ENCODE results near the gene RERGL. TPM values are rescaled to one million over a fixed set of nuclear protein-coding genes. Genes with fewer than 3 reads are reported as not detected.

Gene RERGL
- total RNA-seq, 1 experiment from 2014 or later = not detected

- no peak overlapping the region for H3K9ac ChIP-seq (ENCODE audit: low read length)
- H3K4me2 ChIP-seq (ENCODE audit: low read depth, low read length, poor library complexity, severe bottlenecking) = no peak overlapping the region
- no peak overlapping the region for H3K27ac ChIP-seq (ENCODE audit: low read length)
- no peaks in the 10 kb centered on the region for H4K20me1 ChIP-seq (ENCODE audit: insufficient read depth, low read depth, low read length)
- no peaks in the 10 kb centered on the region for H3K4me1 ChIP-seq (ENCODE audit: low read length)
- H2AFZ ChIP-seq (ENCODE audit: low read length) = no peak overlapping the region
- H3K4me3 ChIP-seq (ENCODE audit: low read length) = no peak overlapping the region
- H3K79me2 ChIP-seq (ENCODE audit: low read length) = no peaks in the 10 kb centered on the region
- no peaks in the 10 kb centered on the region for H3K36me3 ChIP-seq (ENCODE audit: insufficient read depth, low read length)
- no peak for DNase-seq
- peaks cover 19% of the 10 kb centered on the region for H3K9me3 ChIP-seq (ENCODE audit: low read length)
- no peaks in the 10 kb centered on the region for H3K9me2 ChIP-seq (replicated peaks; ENCODE audit: insufficient read depth, low read length)
- H3K27me3 ChIP-seq (ENCODE audit: low read length) = no peaks in the 10 kb centered on the region
Observed at GRCh38 chr12:18101043-18101442, 11.1 kb upstream of the RERGL start.

- H3K4me1 ChIP-seq (ENCODE audit: low read length) = no peaks in the 10 kb centered on the region
Observed at GRCh38 chr12:18084080-18084479, 5.9 kb downstream of the RERGL start.

GRCh38 chr12:18079541-18080246 lies 10.3 kb downstream of the RERGL start:
- H3K27ac ChIP-seq (ENCODE audit: low read length) = no peak overlapping the region
- no peaks in the 10 kb centered on the region for H3K36me3 ChIP-seq (ENCODE audit: insufficient read depth, low read length)
- H3K9me2 ChIP-seq (replicated peaks; ENCODE audit: insufficient read depth, low read length) = no peaks in the 10 kb centered on the region
- DNase-seq = no peak
- no peak overlapping the region for H2AFZ ChIP-seq (ENCODE audit: low read length)
- no peak overlapping the region for H3K9ac ChIP-seq (ENCODE audit: low read length)
- no peaks in the 10 kb centered on the region for H4K20me1 ChIP-seq (ENCODE audit: insufficient read depth, low read depth, low read length)
- no peaks in the 10 kb centered on the region for H3K79me2 ChIP-seq (ENCODE audit: low read length)
- no peaks in the 10 kb centered on the region for H3K27me3 ChIP-seq (ENCODE audit: low read length)
- no peaks in the 10 kb centered on the region for H3K4me1 ChIP-seq (ENCODE audit: low read length)
- H3K4me2 ChIP-seq (ENCODE audit: low read depth, low read length, poor library complexity, severe bottlenecking) = no peak overlapping the region
- H3K9me3 ChIP-seq (ENCODE audit: low read length) = peaks cover 14% of the 10 kb centered on the region
- no peak overlapping the region for H3K4me3 ChIP-seq (ENCODE audit: low read length)

More at GRCh38 chr12:18084080-18084479, 5.9 kb downstream of the RERGL start:
- no peak for DNase-seq
- no peak overlapping the region for H3K4me2 ChIP-seq (ENCODE audit: low read depth, low read length, poor library complexity, severe bottlenecking)
- no peak overlapping the region for H3K9ac ChIP-seq (ENCODE audit: low read length)
- H2AFZ ChIP-seq (ENCODE audit: low read length) = no peak overlapping the region
- H3K27me3 ChIP-seq (ENCODE audit: low read length) = no peaks in the 10 kb centered on the region
- H3K9me2 ChIP-seq (replicated peaks; ENCODE audit: insufficient read depth, low read length) = no peaks in the 10 kb centered on the region
- H3K27ac ChIP-seq (ENCODE audit: low read length) = no peak overlapping the region
- no peaks in the 10 kb centered on the region for H4K20me1 ChIP-seq (ENCODE audit: insufficient read depth, low read depth, low read length)
- no peaks in the 10 kb centered on the region for H3K36me3 ChIP-seq (ENCODE audit: insufficient read depth, low read length)
- H3K4me3 ChIP-seq (ENCODE audit: low read length) = no peak overlapping the region
- H3K9me3 ChIP-seq (ENCODE audit: low read length) = peaks cover 14% of the 10 kb centered on the region
- no peaks in the 10 kb centered on the region for H3K79me2 ChIP-seq (ENCODE audit: low read length)

- no peak overlapping the region for H2AFZ ChIP-seq (ENCODE audit: low read length)
Observed at GRCh38 chr12:18074001-18074400, 16.0 kb downstream of the RERGL start.

GRCh38 chr12:18072723-18073122 lies 17.3 kb downstream of the RERGL start:
- no peaks in the 10 kb centered on the region for H3K79me2 ChIP-seq (ENCODE audit: low read length)
- peaks cover 5% of the 10 kb centered on the region; the same call in 1 of the 2 replicates for H3K9me3 ChIP-seq (ENCODE audit: low read length)
- H3K9ac ChIP-seq (ENCODE audit: low read length) = no peak overlapping the region
- no peaks in the 10 kb centered on the region for H4K20me1 ChIP-seq (ENCODE audit: insufficient read depth, low read depth, low read length)
- no peak for DNase-seq
- no peaks in the 10 kb centered on the region for H3K36me3 ChIP-seq (ENCODE audit: insufficient read depth, low read length)
- no peak overlapping the region for H2AFZ ChIP-seq (ENCODE audit: low read length)
- no peaks in the 10 kb centered on the region for H3K27me3 ChIP-seq (ENCODE audit: low read length)
- H3K9me2 ChIP-seq (replicated peaks; ENCODE audit: insufficient read depth, low read length) = no peaks in the 10 kb centered on the region
- H3K4me1 ChIP-seq (ENCODE audit: low read length) = no peaks in the 10 kb centered on the region
- H3K4me3 ChIP-seq (ENCODE audit: low read length) = no peak overlapping the region
- H3K27ac ChIP-seq (ENCODE audit: low read length) = no peak overlapping the region
- no peak overlapping the region for H3K4me2 ChIP-seq (ENCODE audit: low read depth, low read length, poor library complexity, severe bottlenecking)

More at GRCh38 chr12:18074001-18074400, 16.0 kb downstream of the RERGL start:
- Histone ChIP-seq H3K27me3 (ENCODE audit: low read length) (no peaks in the 10 kb centered on the region), H3K9me3 (ENCODE audit: low read length) (peaks cover 5% of the 10 kb centered on the region; the same call in 1 of the 2 replicates), H3K4me3 (ENCODE audit: low read length) (no peak overlapping the region), H3K4me2 (ENCODE audit: low read depth, low read length, poor library complexity, severe bottlenecking) (no peak overlapping the region), H4K20me1 (ENCODE audit: insufficient read depth, low read depth, low read length) (no peaks in the 10 kb centered on the region), H3K9ac (ENCODE audit: low read length) (no peak overlapping the region), H3K27ac (ENCODE audit: low read length) (no peak overlapping the region), H3K36me3 (ENCODE audit: insufficient read depth, low read length) (no peaks in the 10 kb centered on the region), H3K4me1 (ENCODE audit: low read length) (no peaks in the 10 kb centered on the region), H3K9me2 (replicated peaks; ENCODE audit: insufficient read depth, low read length) (no peaks in the 10 kb centered on the region), H3K79me2 (ENCODE audit: low read length) (no peaks in the 10 kb centered on the region)
- no peak for DNase-seq

- Histone ChIP-seq H3K36me3 (ENCODE audit: insufficient read depth, low read length) (no peaks in the 10 kb centered on the region), H3K9me2 (replicated peaks; ENCODE audit: insufficient read depth, low read length) (no peaks in the 10 kb centered on the region), H3K4me1 (ENCODE audit: low read length) (no peaks in the 10 kb centered on the region)
Observed at GRCh38 chr12:18071336-18071735, 18.7 kb downstream of the RERGL start.

GRCh38 chr12:18068355-18068754 lies 21.6 kb downstream of the RERGL start:
- no peak for DNase-seq
- Histone ChIP-seq H3K9ac (ENCODE audit: low read length) (no peak overlapping the region), H3K9me3 (ENCODE audit: low read length) (peaks cover 11% of the 10 kb centered on the region), H3K27me3 (ENCODE audit: low read length) (no peaks in the 10 kb centered on the region), H3K4me2 (ENCODE audit: low read depth, low read length, poor library complexity, severe bottlenecking) (no peak overlapping the region), H3K4me3 (ENCODE audit: low read length) (no peak overlapping the region), H3K4me1 (ENCODE audit: low read length) (no peaks in the 10 kb centered on the region), H2AFZ (ENCODE audit: low read length) (no peak overlapping the region), H3K79me2 (ENCODE audit: low read length) (no peaks in the 10 kb centered on the region), H3K36me3 (ENCODE audit: insufficient read depth, low read length) (no peaks in the 10 kb centered on the region), H4K20me1 (ENCODE audit: insufficient read depth, low read depth, low read length) (no peaks in the 10 kb centered on the region), H3K27ac (ENCODE audit: low read length) (no peak overlapping the region), H3K9me2 (replicated peaks; ENCODE audit: insufficient read depth, low read length) (no peaks in the 10 kb centered on the region)

More at GRCh38 chr12:18071336-18071735, 18.7 kb downstream of the RERGL start:
- Histone ChIP-seq H4K20me1 (ENCODE audit: insufficient read depth, low read depth, low read length) (no peaks in the 10 kb centered on the region), H3K79me2 (ENCODE audit: low read length) (no peaks in the 10 kb centered on the region), H3K27ac (ENCODE audit: low read length) (no peak overlapping the region), H2AFZ (ENCODE audit: low read length) (no peak overlapping the region), H3K9me3 (ENCODE audit: low read length) (no peaks in the 10 kb centered on the region; the same call in 1 of the 2 replicates), H3K27me3 (ENCODE audit: low read length) (no peaks in the 10 kb centered on the region), H3K9ac (ENCODE audit: low read length) (no peak overlapping the region), H3K4me3 (ENCODE audit: low read length) (no peak overlapping the region), H3K4me2 (ENCODE audit: low read depth, low read length, poor library complexity, severe bottlenecking) (no peak overlapping the region)
- DNase-seq = no peak

GRCh38 chr12:18066666-18067065 lies 23.3 kb downstream of the RERGL start:
- Histone ChIP-seq H3K36me3 (ENCODE audit: insufficient read depth, low read length) (no peaks in the 10 kb centered on the region), H2AFZ (ENCODE audit: low read length) (no peak overlapping the region), H3K27me3 (ENCODE audit: low read length) (no peaks in the 10 kb centered on the region), H3K4me3 (ENCODE audit: low read length) (no peak overlapping the region), H3K27ac (ENCODE audit: low read length) (no peak overlapping the region), H3K9me2 (replicated peaks; ENCODE audit: insufficient read depth, low read length) (no peaks in the 10 kb centered on the region), H3K9ac (ENCODE audit: low read length) (no peak overlapping the region), H4K20me1 (ENCODE audit: insufficient read depth, low read depth, low read length) (no peaks in the 10 kb centered on the region), H3K4me2 (ENCODE audit: low read depth, low read length, poor library complexity, severe bottlenecking) (no peak overlapping the region), H3K79me2 (ENCODE audit: low read length) (no peaks in the 10 kb centered on the region), H3K4me1 (ENCODE audit: low read length) (no peaks in the 10 kb centered on the region), H3K9me3 (ENCODE audit: low read length) (peaks cover 13% of the 10 kb centered on the region)
- DNase-seq = no peak

All from Karpas-422 (cell line).